ENCODE data around the gene EBPL.

DNA sequence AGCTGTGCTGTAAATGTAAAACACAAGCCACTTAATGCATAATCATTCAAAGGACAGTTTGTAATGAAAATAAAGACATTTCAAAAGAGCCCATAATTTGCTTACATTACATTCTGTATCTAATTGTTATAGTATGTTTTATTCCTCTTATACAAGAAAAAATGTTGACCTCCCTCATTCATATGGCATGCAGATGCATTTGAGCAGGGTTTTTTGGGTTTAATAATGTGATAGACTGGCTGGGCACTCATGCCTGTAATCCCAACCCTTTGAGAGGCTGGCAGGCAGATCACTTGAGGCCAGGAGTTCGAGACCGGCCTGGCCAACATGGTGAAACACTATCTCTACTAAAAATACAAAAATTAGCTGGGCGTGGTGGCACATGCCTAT is 74.6 kb downstream of the EBPL start:
- TF ChIP-seq, protein P1, sequence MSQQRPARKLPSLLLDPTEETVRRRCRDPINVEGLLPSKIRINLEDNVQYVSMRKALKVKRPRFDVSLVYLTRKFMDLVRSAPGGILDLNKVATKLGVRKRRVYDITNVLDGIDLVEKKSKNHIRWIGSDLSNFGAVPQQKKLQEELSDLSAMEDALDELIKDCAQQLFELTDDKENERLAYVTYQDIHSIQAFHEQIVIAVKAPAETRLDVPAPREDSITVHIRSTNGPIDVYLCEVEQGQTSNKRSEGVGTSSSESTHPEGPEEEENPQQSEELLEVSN (IDR thresholded peaks at IDR 0.05; ENCODE audit: borderline replicate concordance, low read depth), result no peak
- TF ChIP-seq POLR2A (IDR thresholded peaks at IDR 0.05; ENCODE audit: low read length), result no peak
- no peak for TF ChIP-seq FOSL2 (IDR thresholded peaks at IDR 0.05)
- TF ChIP-seq FOSL2 (CRISPR knock-in tag; IDR thresholded peaks at IDR 0.05), result no peak
- TF ChIP-seq, protein P2, sequence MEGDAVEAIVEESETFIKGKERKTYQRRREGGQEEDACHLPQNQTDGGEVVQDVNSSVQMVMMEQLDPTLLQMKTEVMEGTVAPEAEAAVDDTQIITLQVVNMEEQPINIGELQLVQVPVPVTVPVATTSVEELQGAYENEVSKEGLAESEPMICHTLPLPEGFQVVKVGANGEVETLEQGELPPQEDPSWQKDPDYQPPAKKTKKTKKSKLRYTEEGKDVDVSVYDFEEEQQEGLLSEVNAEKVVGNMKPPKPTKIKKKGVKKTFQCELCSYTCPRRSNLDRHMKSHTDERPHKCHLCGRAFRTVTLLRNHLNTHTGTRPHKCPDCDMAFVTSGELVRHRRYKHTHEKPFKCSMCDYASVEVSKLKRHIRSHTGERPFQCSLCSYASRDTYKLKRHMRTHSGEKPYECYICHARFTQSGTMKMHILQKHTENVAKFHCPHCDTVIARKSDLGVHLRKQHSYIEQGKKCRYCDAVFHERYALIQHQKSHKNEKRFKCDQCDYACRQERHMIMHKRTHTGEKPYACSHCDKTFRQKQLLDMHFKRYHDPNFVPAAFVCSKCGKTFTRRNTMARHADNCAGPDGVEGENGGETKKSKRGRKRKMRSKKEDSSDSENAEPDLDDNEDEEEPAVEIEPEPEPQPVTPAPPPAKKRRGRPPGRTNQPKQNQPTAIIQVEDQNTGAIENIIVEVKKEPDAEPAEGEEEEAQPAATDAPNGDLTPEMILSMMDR (IDR thresholded peaks at IDR 0.05), result no peak
- TF ChIP-seq ESRRA (IDR thresholded peaks at IDR 0.05; ENCODE audit: borderline replicate concordance, low read length), result no peak
- TF ChIP-seq, protein P3, sequence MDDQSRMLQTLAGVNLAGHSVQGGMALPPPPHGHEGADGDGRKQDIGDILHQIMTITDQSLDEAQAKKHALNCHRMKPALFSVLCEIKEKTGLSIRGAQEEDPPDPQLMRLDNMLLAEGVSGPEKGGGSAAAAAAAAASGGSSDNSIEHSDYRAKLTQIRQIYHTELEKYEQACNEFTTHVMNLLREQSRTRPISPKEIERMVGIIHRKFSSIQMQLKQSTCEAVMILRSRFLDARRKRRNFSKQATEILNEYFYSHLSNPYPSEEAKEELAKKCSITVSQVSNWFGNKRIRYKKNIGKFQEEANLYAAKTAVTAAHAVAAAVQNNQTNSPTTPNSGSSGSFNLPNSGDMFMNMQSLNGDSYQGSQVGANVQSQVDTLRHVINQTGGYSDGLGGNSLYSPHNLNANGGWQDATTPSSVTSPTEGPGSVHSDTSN (IDR thresholded peaks at IDR 0.05), result no peak
- no peak for TF ChIP-seq RCOR1 (IDR thresholded peaks at IDR 0.05; ENCODE audit: low read depth, low read length)
- TF ChIP-seq BHLHE40 (IDR thresholded peaks at IDR 0.05; ENCODE audit: low read depth, low read length), result no peak
- no peak for TF ChIP-seq HOXA7 (CRISPR knock-in tag; IDR thresholded peaks at IDR 0.05)
- no peak for TF ChIP-seq JUN (IDR thresholded peaks at IDR 0.05)
- TF ChIP-seq NR3C1 (IDR thresholded peaks at IDR 0.05), result no peak

Measured in A549 (cell line).